Measurements from ENCODE around the gene POU2AF1. TPM values are rescaled to one million over a fixed set of nuclear protein-coding genes. Genes with fewer than 3 reads are reported as not detected.

Gene POU2AF1
- total RNA-seq, 1 experiment from 2014 or later = not detected

DNA sequence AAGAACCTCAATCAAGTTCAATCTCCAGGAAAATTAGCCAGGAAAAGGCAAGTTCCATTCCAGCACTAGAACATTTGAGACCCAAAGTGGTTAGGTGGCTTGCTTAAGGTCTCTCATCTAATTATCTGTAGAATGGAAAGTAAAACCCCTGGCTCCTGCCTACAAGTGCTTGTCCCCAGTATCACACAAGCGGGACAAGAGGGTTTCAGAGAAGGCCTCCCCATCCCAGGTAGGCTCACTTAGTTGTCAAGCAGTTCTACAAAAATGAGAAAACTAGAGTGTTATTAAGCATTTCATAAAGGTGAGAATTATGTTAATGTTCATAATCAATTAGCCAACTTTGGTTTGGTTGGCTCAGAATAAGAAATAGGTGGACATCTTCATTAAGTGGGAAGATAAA lies 5.5 kb downstream of the POU2AF1 start:
- Histone ChIP-seq H3K4me3 (no peak overlapping the region), H3K36me3 (no peaks in the 10 kb centered on the region), H3K9me3 (no peaks in the 10 kb centered on the region), H3K27me3 (no peaks in the 10 kb centered on the region; the same call in 1 of the 2 replicates)
- no peak for DNase-seq

DNA sequence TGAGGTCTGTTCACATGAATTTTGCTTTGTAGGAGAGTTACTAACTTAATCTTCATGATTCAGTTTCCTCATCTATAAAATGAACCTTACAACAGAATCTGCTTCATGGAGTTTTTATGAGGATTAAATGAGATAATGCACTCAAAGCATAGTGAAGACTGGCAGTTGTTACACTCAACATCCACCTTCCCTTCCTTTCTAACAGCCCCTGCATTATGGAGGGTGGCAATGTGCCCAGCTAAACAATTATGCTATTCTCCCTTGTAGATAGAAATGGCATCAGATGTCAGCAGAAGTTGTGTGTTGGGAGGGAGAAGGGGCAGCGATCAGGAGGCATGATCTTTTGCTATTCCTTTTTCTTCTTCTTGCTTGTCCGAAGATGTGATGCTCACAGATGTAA lies 6.5 kb downstream of the POU2AF1 start:
- Histone ChIP-seq H3K4me3 (no peak overlapping the region), H3K27me3 (no peaks in the 10 kb centered on the region; the same call in 1 of the 2 replicates), H3K36me3 (no peaks in the 10 kb centered on the region), H3K9me3 (no peaks in the 10 kb centered on the region)
- no peak for DNase-seq

DNA sequence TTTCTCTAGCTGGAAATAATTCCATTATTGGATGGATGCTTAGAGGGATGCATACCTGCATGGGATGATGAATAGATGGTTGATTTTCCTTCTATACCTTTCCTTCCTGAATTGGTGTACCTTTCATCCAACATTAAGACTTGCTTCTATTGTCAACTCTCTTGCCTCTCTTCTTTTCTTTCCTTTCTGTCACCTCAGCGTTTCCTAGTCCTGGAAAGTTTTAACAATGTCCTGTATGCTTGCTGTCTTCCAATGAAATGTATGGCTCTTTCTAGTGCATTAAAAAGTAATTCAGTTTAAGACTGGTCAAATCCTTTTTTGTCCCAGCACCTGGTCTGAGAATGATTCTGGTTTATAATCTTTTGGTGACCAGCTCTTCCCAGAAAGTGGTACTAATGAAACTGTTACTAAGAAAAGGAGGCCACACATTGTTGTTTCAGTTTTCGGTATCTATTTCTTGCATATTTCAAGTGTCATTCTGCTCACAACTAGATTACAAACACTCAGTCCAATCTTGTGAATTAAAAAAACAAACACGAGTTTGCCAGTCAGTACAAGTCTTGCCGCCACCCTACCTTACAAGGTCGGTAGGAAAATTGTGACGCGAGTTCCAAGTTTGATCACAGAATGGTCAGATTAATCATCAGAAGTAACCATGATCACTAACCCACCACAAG lies 8.0 kb downstream of the POU2AF1 start:
- no peak for DNase-seq
- H3K36me3 ChIP-seq = no peaks in the 10 kb centered on the region
- H3K4me3 ChIP-seq = no peak overlapping the region
- no peaks in the 10 kb centered on the region for H3K27me3 ChIP-seq
- no peaks in the 10 kb centered on the region for H3K9me3 ChIP-seq

DNA sequence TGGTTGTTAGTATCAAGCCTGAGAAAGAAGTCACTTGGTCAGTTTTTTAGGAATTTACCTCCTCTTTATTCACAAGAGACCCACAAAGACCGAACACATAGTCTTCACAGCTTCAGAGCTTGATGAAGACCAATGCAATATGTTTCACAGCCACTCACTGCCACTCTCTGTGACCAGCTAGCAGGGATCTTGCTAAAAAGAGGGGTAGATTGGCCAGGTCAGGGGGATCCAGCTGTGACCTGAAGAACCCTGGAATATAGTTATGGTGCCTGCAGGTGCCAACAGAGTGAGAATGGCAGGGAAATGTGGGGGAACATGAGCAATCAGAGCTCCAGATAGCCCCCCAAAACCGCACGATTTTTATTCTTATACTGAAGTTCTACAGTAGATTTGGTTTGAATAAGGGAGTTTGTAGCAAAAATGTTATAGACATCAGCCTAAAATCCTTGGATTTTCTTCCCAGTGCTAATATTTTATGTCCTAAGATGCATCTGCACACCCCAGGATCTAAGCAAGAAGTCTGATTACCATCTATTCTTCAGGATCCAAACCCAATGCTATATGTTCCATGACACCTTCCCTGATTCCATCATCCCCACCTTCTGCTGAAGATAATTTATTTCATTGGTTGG lies 8.7 kb downstream of the POU2AF1 start:
- Histone ChIP-seq H3K27me3 (no peaks in the 10 kb centered on the region), H3K9me3 (no peaks in the 10 kb centered on the region), H3K4me3 (no peak overlapping the region), H3K36me3 (no peaks in the 10 kb centered on the region)
- DNase-seq = no peak

DNA sequence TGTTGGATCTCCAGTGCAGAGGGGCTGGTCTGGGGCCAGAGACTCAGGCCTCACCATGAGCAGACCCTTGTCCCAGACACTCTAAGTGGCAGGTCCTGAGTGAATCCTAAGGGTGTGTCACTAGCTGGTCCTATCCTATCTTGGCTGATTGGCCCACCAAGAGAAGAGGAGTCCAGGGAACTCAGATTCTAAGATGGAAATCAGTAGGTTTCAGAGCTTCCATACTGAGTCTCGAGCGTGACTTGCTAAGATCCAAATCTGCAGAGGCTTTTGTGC lies 10.9 kb downstream of the POU2AF1 start:
- DNase-seq = no peak
- no peaks in the 10 kb centered on the region; the same call in 1 of the 2 replicates for H3K27me3 ChIP-seq
- H3K36me3 ChIP-seq = no peaks in the 10 kb centered on the region

DNA sequence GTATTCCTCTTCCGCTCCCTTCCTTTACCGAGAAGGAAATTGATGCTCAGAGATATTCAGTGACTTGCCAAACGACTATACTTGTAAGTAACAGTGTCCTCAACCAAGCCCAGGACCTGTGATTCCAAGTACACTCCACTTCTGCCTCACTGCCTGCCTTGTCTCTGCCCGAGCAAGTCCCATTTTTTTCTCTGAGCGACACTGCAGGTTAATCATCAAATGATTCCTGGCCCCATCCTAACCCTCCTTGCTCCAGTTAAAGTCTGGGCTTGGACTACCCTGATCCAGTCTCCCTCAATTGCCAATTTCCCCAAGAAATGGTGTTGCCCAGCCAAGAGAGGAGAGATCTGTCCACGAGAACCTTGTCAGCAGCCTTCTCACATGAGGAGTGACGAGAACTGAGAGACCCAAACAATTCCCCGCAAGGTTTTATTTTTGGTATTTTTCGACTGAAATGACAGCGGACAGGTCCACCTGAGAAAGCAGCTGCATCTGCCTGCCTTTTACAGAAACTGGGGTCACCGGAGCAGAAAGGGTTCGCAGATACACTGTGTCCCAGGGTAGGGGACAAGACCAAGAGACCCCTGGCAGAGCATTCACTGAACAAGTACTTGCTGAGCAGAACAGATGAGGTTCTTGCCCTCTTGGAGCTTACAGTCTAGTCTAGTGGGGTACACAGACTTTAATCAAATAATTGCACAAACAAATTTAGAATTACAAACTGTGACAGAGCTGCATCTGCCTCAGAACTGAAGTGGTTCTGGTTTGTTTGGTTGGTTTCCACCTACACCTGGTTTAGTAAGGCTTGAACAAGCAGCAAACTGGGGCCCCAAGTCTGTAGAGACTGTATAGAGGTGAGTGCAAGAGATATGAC lies 11.4 kb downstream of the POU2AF1 start:
- H3K4me3 ChIP-seq = no peak overlapping the region
- no peak for DNase-seq
- H3K9me3 ChIP-seq = no peaks in the 10 kb centered on the region
- H3K36me3 ChIP-seq = no peaks in the 10 kb centered on the region
- no peaks in the 10 kb centered on the region; the same call in 1 of the 2 replicates for H3K27me3 ChIP-seq

More for the DNA sequence above, 10.9 kb downstream of the POU2AF1 start:
- no peaks in the 10 kb centered on the region for H3K9me3 ChIP-seq
- no peak overlapping the region for H3K4me3 ChIP-seq

DNA sequence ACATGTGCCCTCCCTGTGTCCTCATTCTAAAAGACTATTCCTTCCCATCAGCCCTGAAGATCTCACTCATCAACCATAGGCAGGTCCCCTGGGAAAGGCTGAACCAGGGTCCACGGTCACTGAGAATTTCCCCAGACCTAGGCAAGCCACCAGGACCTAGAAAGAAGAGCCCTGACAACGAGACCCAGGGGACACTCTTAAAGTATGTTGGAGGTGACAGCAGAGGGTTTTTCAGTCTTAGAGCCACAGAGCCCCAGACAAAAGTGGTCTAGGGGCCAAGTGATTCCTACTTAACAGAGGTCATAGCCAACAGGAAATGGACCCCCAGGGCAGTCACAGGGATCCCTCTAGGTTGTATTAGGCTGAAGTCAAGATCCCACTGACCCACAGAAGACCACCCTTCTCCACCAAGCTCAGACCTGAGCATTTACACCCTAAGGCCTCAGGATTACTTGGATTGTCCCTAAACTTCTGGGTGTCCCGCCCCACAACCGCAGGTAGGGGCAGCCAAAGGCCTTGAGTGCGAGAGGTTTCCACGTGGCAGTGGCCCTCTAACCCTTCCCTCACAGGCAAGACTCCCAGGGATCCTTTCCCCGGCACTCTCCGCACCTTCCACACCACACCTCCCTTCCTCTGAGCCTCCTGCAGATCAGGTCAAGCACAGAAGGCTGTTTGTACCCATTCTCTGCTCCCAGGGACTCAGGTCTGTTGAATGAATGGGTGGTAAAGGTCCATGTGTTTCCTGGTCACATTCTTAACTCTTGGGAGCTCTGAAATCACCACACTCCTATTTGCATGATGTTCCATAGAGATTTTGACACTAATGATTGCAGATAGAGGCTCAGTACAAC lies 12.3 kb downstream of the POU2AF1 start:
- DNase-seq = no peak
- H3K9me3 ChIP-seq = no peaks in the 10 kb centered on the region
- H3K36me3 ChIP-seq = no peaks in the 10 kb centered on the region
- H3K4me3 ChIP-seq = no peak overlapping the region
- H3K27me3 ChIP-seq = no peaks in the 10 kb centered on the region; the same call in 1 of the 2 replicates

DNA sequence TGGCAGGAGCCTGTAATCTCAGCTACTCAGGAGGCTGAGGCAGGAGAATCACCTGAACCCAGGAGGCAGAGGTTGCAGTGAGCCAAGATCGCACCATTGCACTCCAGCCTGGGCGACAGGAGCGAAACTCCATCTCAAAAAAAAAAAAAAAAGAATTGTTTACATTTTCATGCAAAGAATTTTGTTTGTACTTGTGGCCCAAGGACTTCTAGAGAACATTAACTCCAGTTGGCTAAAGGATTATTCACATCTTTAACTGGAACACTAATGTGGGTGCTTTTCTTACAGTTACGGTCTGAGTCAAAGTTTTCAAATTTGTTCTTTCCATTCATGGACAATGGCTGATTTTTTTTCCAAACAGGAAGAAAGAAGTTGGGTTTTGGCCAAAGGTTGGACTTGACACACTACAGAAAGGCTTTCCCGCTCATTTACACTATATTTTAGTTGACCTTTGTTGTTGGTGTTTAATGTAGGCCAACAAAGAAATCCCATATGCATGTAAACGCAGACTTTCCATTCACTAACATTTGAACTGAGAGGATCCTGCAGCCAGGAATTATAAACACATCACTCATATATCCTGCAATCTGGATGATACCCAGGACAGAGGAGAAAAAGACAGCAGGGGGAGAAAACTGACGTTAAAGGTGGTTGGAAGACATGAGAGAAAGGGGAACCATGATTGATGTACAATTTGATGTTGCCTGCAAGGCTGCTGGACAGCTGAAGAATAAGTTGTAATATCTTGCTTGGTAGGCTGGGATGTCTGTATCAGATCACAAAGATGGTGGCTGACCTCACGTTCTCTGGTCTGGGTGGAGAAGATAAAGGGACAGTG lies 13.1 kb downstream of the POU2AF1 start:
- no peak for DNase-seq
- Histone ChIP-seq H3K27me3 (no peaks in the 10 kb centered on the region; the same call in 1 of the 2 replicates), H3K9me3 (no peaks in the 10 kb centered on the region), H3K4me3 (no peak overlapping the region), H3K36me3 (no peaks in the 10 kb centered on the region)

DNA sequence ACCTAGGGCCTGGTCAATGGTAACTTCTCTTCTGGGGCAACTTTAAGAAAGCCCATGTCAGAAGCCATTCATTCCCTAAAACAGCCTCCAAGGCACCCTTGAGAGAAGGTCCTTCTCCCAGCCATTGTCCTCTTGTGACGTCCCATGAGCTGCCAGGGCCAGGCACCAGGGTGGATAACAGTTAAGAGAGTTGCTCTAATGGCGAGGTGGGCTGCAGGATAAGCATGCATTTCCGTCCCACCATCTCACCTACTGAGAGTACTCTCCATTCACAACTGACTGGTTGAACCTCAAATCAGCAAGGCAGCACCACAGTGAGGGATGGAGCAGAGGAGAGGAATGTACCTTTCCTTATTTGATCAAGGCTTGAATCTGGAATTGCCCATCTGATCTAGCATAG lies 14.6 kb downstream of the POU2AF1 start:
- Histone ChIP-seq H3K27me3 (no peaks in the 10 kb centered on the region; the same call in 1 of the 2 replicates), H3K36me3 (no peaks in the 10 kb centered on the region), H3K9me3 (no peaks in the 10 kb centered on the region), H3K4me3 (no peak overlapping the region)
- no peak for DNase-seq

DNA sequence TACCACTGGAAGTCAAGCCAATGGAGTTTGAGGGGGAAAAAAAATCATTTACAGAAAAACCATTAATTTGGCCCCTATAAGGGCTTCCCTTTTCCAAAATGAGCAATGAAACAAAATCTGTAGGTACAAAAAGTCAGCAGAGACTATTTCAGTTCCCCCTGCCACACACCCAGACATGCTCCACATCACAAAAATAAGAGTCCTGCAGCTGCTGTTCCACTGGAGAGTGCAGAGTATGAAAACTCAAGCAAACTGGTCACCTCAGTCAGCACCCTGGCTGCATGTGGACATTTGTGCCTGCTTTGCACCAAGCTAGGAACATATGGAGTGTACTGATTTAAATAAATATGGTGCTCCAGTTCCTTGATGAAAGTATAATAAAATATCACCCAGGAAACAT lies 15.1 kb downstream of the POU2AF1 start:
- DNase-seq = no peak
- Histone ChIP-seq H3K9me3 (no peaks in the 10 kb centered on the region), H3K4me3 (no peak overlapping the region), H3K27me3 (no peaks in the 10 kb centered on the region; the same call in 1 of the 2 replicates), H3K36me3 (no peaks in the 10 kb centered on the region)

DNA sequence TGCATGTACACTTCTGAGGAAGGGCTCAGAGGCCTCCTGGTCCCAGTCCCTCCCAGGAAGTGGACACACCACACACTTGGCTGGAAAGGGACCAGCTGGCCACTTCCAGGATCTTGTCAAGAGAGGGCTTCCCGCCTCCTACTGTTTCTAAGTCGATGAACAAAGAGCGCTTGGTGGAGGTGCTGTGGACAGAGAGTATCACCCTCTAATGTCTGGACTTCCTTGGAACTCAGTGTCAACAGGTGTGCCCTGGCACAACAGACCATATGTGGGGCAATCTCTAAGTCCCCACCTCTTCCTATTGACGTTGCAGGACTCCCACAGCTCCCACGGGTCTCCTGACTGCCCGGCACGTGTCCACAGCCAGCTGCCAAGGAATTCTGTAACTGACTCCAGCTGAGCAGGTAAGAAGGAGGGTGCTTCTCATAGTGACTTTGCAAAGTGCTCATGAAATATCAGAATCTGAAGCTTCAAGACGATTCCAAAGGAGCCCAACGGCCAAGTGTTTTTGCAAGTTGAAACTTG lies 16.1 kb downstream of the POU2AF1 start:
- no peaks in the 10 kb centered on the region; the same call in 1 of the 2 replicates for H3K27me3 ChIP-seq

DNA sequence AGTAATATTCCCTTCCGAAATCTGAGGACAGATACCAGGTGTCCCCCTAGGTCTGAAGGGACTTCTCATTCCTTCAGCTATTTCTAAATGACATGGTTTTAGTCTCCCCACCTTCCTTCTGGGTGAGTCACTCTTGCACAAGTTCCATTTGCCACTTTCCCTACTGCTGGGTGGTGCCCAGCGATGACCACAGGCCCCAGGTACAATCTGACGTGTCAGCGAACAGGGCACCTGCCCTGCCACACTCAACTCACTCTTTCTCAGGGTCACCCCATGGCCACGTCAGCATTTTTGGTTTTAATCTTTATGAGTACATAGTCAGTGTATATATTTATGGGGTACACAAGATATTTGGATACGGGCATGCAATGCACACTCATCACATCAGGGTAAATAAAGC lies 17.2 kb downstream of the POU2AF1 start:
- DNase-seq = no peak
- H3K27me3 ChIP-seq = no peaks in the 10 kb centered on the region; the same call in 1 of the 2 replicates
- H3K9me3 ChIP-seq = no peaks in the 10 kb centered on the region
- no peak overlapping the region for H3K4me3 ChIP-seq
- H3K36me3 ChIP-seq = no peaks in the 10 kb centered on the region

More for the DNA sequence above, 16.1 kb downstream of the POU2AF1 start:
- no peak for DNase-seq
- H3K9me3 ChIP-seq = no peaks in the 10 kb centered on the region
- H3K4me3 ChIP-seq = no peak overlapping the region
- H3K36me3 ChIP-seq = no peaks in the 10 kb centered on the region

DNA sequence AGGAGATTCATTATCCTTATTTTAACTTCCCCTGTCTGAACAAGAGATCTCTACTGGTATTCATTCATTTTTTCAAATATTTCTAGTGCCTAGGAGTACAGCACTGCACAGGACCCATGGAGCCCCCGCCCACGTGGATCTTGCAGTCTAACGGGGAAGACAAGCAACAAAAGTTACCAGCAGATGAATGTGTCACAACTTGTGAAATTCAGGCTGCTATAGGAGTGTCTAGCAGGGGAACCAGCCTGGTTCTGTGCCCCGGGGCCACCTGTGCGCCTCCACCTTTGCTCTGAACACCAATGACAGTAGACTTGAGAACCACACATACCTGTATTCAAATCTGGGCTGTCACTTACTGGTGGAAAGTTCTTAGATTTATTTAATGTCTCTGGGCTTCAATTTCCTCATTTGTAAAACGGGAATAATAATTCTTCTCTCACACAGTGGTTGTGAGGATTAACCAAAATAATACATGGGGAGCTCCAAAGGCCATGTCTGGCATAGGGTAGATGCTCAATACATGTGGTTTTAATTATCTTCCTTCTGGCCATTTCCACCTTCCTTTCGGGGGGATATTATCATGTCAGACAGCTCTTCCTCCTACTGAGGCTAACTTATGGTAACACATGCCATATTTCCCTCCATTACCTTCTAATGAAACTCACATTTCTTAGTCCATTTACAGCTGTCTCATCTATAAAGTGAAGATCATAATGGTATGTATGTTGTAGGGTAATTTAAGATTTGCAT lies 17.8 kb downstream of the POU2AF1 start:
- Histone ChIP-seq H3K36me3 (no peaks in the 10 kb centered on the region), H3K27me3 (no peaks in the 10 kb centered on the region; the same call in 1 of the 2 replicates), H3K4me3 (no peak overlapping the region), H3K9me3 (no peaks in the 10 kb centered on the region)
- DNase-seq = no peak

DNA sequence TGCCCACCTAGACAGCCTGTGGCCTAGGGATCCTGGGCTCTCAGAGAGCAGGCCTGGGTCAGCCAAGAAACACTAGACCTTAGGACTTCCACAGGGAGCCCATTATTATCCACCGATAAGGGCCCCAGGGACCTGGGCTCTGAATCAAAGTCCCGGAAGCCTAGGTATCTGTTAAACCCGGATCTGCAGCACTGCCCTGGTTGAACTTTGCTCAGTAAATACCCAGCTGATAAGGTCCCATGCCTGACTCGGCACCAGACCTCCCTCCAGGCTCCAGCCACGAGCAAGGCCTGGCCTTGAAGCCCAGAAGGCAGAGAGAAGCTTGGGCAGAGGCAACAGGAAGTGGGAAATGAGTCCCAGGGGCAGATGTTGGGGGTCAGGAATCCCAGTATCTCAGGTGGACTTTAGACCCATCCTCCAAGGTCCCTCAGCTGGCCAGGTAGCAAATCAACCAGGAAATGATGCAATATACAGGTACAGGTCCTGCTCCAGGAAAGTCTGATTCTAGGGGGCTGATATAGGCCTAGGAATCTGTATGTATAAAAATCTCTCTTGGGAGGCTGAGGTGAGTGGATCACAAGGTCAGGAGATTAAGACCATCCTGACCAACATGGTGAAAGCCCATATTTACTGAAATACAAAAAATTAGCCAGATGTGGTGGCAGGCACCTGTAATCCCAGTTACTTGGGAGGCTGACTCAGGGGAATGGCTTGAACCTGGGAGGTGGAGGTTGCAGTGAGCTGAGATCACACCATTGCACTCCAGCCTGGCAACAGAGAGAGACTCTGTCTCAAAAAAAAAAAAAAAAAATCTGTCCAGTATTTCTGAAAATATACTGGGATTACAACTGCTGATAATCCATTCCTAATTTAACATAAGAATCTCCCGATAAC lies 18.7 kb downstream of the POU2AF1 start:
- Histone ChIP-seq H3K9me3 (no peaks in the 10 kb centered on the region), H3K36me3 (no peaks in the 10 kb centered on the region)
- no peak for DNase-seq

More for the DNA sequence above, 18.7 kb downstream of the POU2AF1 start:
- Histone ChIP-seq H3K27me3 (no peaks in the 10 kb centered on the region; the same call in 1 of the 2 replicates), H3K4me3 (no peak overlapping the region)
